HG03175 (cell line): ENCODE data around the gene FASTKD3.
A peak's percentile ranks its signal among the peaks of the same experiment; 100 is the strongest.

ENCODE experiments used
- ATAC-seq: cut with Tn5 transposase; IDR thresholded peaks from one replicate; pipeline ENCODE4 v1.9.1; 2021; ENCODE audit warnings: mild to moderate bottlenecking, moderate library complexity; ENCODE audit not compliant: unreplicated experiment

FASTKD3 gene

DNA sequence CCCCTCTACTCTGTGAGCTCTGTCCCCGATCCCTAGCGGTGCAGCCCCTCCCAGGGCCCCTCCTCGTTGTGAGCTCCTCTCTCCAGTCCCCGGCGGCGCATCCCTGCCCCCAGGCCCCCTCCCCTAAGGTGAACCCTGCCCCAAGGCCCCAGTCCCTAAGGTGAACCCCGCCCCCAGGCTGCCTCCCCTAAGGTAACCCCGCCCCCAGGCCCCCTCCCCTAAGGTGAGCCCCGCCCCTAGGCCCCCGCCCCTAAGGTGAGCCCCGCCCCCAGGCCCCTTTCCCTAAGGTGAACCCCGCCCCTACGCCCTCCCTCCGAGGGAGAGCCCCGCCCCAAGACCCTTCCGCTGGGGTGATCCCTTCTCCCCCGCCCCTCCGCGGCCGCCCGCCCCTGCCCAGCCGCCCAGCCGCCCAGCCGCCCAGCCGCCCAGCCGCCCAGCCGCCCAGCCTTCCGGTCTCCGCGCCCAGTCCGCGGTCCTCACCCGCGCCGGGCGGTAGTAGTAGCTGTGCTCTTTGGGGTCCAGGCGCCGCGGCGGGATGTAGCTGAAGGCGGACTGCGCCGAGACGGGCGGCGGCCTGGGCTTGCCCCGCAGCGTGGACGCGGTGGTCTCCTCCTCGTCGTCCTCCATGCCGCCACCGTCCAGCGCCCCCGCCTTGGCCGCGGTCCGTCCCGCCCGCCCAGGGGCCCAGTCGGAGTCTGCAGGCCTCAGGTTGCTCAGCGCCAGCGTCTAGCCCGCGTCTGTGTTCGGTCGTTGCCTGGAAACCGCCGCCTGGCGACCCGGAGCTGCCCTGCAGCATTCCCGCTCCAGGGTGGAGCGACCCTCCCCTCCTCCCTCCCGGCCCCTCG is 18.2 kb downstream of the FASTKD3 start, which contains the start of gene CFAP90:
CFAP90 (minus strand) TSS at position 739 of the 845 bp plus-strand sequence; CDS start at position 627, 112 bp downstream.
- no peak for ATAC-seq

DNA sequence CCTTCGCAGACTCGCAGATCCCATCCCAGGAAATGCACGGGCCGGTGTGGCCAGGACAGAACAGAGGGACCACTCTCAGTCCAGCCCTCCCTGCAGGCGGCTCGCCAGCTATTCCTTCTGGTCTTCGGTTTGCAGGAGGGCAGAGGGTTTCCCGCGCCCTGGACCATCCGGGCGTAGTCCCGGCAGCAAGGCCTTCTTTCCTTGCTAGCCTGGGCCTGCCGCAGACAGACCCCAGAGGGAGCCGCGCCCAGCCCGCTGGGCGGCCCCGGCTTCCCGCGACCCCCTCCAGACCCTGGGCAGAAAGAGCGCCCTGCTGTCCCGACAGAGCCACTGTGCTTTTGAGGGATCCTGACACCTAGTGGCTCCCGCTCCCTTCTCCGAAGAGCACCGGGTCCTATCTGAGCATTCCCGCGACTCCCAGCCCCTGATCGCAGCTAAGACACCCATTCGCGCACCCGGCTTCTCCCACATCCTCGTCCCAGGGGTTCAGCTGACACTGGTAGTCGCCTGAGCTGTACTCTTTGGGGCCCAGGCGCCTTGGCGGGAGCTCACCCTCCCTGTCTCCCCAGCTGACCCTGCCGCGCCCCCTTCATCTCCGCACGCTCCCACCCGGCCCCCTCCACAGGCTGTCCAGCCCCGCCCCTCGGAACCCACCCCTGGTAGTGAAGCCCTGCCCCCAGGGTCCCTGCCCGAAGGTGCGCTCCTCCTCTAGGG is 19.0 kb downstream of the FASTKD3 start:
- no peak for ATAC-seq

DNA sequence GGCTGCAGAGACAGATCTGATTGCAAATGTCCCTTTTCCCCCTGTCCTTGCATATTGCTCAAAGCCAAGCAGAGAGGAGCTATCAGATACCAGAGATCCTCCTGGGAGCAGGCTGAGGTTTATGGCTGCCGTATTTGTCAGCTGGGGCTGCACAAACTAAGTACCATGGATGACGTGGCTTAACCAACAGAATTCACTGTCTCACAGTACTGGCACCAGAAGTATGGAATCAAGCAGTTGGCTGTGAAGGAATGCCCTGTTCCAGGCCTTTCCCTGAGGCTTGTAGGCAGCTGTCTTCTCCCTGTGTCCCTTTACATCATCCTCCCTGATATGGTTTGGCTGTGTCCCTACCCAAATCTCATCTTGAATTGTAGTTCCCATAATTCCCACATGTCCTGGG is 20.5 kb downstream of the FASTKD3 start:
- no peak for ATAC-seq

GRCh38 chr5:7846327-7846726 is 22.5 kb downstream of the FASTKD3 start:
- ATAC-seq = no peak

DNA sequence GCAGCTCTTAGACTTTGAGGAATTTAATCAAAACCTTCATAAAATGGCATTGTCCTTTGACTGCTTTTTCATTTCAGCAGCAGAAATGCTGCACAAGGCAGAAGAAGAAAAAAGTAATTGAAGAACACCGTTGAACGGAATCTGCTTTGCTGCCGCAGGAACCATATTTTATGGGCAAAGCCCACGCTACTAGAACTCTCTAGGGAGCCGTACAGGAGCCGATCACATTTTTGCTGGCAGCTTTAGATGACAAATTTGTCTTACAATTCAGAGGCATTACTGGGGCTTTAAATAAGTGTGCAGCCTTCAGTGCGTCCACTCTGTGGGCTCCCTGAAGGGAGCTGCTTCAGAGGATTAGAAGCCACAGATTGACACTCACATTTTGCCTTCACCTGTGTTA is 23.3 kb downstream of the FASTKD3 start:
- no peak for ATAC-seq

GRCh38 chr5:7844901-7845300 is 23.9 kb downstream of the FASTKD3 start:
- no peak for ATAC-seq

GRCh38 chr5:7842531-7842930 is 26.3 kb downstream of the FASTKD3 start:
- no peak for ATAC-seq

DNA sequence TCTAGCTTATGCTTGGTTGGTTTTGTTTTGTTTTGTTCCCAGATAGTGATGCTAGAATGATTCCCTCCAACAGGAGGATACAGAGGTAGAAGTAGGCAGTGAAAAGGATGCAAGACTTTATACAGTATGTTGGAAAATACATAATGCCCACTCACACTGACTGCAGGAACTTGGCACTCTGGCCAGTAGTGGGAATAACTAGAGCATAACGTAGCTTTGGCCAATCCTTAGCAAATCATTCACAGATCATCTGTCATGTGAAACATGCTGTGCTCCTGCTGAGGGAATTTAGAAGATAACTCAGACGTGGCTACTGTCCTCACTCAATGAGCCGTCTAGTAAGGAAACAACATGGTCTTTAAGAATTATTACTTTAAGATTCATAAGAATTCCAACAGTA is 31.4 kb downstream of the FASTKD3 start:
- no peak for ATAC-seq

DNA sequence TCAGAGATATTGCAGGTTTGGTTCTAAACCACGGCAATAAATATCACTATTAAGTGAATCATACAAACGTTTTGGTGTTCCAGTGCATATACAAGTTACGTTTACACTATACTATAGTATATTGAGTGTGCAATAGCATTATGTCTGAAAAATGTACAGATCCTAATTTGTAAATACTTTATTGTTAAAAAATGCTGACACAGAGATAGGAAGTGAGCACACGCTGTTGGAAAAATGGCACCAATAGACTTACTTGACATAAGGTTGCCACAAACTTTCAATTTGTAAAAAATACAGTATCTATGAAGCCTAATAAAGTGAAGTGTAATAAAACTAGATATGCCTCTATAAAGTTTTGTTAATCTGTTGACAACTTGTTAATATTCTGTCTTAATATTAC is 33.8 kb downstream of the FASTKD3 start:
- no peak for ATAC-seq

DNA sequence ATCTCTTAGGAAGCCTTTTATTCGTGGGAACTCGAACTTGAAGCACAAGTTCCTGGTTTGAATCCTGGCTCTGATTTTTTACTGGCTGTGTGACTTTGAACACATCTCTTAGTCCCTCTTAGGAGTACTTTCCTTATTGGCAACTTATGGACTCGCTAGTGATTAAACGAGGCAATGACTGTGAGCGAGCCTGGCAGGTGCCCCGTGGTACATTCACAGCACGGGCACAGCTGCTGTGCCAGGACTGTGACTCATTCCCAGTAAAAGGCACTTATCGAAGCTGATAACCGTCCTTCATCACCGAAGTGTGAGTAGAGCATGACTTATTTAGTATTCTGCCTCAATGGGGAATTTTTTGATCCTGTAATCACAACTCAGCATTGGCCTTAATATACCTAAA is 40.6 kb downstream of the FASTKD3 start:
- ATAC-seq = no peak

- ATAC-seq = no peak
Observed at GRCh38 chr5:7827610-7828009, 41.2 kb downstream of the FASTKD3 start.

- no peak for ATAC-seq
Observed at GRCh38 chr5:7825630-7826029, 43.2 kb downstream of the FASTKD3 start.

- ATAC-seq = no peak
Observed at GRCh38 chr5:7824995-7825394, 43.8 kb downstream of the FASTKD3 start.

GRCh38 chr5:7823594-7823993 is 45.2 kb downstream of the FASTKD3 start:
- ATAC-seq = no peak

DNA sequence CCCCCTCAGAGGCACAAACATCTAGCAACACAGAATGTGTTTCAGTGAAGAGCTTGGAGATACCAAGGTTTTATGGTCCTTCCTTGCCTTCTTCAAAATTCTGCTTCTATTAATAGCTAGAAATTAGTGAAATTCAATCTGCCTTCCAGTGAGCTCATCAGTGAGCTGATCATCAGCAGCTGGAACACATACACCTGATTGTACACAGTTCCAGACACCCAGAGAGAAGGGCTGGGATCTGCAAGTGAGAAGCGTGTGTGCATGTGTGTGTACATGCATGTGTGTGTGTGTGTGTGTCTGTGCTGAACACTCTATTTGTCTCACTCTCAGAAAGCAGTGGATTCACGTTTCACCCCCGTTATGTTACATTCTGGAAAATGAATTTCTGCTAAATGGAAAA is 46.4 kb downstream of the FASTKD3 start:
- ATAC-seq = no peak

DNA sequence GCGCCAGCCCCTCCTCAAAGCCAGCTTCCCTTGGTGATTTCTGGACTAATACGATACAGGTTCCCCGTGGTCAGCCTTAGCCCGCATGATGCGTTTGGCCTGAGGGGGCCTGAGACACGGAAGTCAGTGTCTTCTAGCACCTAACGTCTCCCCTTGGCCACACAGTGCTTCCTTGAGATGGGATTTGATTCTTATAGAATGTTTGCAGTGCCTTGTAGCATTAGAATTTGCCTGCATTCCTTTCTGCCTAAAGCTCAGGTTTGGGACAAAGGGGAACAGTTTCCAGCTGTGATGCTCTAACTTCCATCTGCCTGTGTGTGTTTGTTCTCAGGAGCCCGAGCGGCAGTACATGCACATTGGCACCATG is 52.3 kb downstream of the FASTKD3 start:
- peak; percentile 5 for ATAC-seq

DNA sequence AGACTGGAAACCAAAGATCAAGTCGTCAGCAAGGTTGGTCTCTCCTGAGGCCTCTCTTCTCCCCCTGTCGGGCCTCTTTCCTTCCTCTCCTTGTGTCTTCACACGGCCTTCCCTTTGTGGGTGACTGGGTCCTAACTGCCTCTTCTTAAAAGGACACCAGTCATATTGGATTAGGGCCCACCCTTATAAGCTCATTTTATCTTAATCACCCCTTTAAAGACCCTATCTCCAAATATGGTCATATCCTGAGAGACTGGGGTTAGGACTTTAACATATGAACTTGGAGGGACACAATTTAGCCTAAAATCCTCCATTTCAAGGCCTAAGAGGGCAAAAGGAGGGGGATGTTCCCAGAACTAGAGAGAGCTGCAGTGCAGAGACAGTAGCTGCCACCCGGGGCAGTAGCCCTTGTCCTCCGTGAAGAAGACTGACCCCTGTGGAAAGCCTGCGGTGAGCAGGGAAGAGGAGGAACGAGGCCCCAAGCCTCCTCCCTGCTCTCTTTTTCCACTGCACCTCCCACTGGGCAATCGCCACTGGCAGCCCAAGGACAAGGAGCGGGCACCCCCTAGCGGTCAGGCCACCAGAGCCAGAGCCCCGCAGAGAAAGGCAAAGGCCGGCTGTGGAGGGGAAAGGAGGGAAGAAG is 52.8 kb downstream of the FASTKD3 start:
- ATAC-seq = peak; percentile 92

DNA sequence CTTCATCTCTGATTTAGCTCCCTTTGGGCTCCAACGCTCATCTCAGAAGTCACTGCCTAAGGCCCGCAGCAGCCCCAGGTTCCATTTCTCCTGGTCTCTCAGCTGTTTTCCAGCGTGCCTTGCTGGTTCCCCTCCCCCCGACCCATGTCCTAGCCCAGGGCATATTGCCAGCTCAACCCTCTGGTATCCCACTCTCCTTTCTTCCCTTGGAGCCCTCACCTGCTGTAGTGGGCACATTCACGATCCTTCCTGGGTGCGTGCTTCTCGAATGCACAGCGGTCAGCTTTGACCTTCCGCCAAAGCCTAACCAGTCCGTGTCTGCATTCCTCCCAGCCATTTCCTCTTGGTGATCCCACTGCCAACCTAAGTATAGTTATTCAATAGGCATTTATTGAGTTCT is 54.0 kb downstream of the FASTKD3 start:
- no peak for ATAC-seq

DNA sequence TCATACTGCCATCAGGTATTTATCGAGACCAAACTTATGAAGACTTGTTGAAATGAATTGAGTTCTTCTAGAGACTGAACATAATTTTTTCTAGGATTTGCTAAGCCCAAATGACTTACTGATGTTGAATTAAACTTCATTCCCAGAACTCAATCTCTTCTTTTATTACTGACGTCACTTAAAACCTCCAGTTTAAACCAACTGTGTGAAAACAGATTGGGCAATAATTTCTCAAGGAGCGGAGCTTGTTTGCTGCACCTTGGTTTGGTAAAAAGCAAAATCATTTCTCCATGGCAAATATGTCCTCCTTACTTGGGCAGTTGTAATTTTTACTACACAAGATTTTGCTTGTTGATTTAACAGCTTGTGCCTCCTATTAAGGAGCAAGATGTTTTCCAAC is 55.3 kb downstream of the FASTKD3 start:
- no peak for ATAC-seq

DNA sequence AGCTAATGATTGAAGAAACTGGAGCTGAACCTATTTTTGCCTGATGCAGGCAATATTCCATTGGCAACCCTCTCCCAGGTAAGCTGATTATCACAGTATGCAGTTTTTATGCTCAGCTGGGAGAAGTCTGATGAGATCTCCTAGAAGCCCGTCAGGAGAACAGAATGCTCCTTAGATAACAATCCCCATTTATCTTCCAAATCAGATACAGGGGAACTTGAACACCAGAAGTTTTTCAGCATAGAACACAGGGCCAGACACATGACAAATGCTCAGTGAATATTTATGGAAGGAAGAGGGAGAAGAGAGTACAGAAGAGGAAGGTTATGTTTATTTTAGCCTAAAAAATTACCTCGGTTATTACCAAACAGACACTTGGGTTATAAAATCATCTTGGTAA is 55.8 kb downstream of the FASTKD3 start:
- ATAC-seq = no peak

DNA sequence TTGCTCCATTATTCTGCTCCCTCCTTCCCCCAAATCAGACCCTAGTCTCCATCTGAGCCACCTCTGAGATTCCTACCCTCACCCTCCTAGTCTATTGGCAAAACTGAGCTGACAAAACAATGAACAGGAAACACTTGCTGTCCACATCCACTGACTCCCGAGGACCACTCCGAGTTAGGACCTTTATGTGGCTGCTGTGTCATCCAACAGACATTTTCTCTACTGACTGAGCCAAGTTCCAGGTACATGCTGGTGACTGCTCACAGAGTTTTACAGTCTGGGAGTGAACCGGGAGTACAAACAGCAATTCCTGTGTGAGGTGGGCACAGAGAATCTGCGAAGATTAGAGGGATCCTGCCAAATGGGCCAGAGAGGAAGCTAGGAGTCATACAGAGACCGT is 57.1 kb downstream of the FASTKD3 start:
- ATAC-seq = no peak
